ENCODE measurements around the gene CACNB2.

Gene CACNB2

GRCh38 chr10:18236756-18237155 lies 96.5 kb downstream of the CACNB2 start:
- no peak for DNase-seq

DNA sequence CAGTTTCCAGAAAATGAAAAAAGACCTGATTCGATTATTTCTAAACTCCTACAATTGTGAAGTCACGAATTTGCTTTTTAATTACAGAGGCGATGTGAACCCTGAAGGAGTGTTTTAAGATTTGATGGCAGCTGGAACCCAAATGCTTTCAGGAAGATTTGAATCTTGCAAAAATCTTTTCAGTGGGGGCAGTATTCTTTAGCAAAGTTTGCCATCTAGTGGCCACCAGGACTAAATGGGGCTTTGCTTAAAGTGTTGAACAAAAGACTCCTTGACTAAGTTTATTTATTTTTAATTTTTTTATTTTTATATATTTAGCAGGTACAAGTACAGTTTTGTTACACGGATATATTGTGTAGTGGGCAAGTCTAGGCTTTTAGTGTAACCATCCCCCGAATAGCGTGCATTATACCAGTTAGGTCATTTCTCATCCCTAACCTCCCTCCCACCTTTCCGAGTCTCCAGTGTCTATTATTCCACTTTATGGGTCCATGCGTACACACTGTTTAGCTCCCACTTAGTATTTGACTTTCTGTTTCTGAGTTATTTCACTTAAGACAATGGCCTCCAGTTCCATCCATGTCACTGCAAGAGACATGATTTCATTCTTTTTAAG lies 98.8 kb downstream of the CACNB2 start:
- no peak for DNase-seq

DNA sequence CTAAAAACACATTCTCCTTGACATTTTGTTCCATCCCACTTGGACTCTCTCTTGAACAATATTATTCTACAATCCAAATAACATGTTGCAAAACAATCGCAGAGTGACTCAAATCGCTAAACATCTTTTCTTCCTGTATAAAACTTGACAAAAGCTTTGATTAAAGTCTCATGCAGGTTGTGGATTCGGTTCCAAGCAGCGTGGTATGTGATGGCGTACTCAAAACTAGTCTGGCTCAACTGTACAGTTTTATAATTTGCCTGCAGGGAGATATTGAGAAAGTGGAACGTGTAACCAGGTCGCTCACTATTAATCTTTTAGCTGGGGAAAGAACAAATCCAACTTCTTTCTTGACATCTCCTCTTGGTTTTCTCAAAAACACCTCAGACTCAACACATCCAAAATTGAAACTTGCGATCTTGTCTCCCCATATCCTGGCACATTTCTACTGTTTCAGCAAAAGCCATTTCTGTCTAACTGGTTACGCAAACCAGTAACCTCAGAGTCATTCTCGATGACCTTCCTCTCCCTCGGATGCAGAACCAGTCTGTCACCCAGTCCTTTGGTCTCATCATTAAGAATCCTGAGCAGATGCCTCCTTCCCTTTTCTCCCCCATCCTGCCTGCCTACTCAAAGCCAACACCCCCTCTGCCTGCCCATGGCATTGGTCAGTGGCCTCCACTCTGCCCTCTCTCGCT lies 100.1 kb downstream of the CACNB2 start:
- no peak for DNase-seq

- no peak for DNase-seq
Measured at GRCh38 chr10:18246967-18247366, 106.7 kb downstream of the CACNB2 start.

DNA sequence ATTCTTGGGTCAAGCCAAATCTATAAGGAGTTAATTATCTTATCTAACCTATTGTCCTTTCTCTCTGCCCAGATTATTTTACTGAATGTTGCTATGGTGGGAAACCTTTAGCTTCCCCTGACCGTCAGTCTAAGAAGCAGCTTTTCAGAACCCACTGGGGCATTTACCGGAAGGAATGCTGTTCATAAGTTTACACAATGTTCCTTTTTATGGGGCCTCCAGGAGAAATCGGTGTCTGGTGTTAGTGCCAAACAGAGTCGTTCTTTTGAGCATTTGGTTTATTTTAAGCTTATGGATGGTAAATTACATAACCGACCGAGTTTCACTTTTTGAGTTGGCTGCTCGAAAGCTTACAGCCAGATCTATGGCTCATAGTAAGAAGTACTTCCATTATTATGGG lies 111.9 kb downstream of the CACNB2 start:
- no peak for DNase-seq

DNA sequence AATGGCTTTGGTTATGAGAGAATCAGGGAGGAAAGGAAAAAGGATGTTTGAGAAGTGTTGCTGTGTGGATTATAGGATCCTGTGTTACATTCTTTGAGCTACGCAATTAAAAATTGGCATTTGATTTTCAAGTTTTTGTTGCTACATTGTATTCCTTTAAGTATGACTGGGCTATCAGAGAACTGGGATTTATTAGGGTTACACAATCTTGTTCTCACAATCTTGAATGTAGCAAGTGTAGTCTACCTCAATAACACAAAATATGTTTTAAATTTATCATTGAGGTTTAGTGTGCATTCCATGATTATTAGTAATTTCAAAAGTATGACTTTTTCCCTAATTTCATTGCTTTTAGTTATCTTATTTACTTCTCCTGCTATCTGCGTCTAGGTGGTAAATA lies 113.9 kb downstream of the CACNB2 start:
- DNase-seq, result no peak

GRCh38 chr10:18254692-18255091 lies 114.5 kb downstream of the CACNB2 start:
- no peak for DNase-seq

DNA sequence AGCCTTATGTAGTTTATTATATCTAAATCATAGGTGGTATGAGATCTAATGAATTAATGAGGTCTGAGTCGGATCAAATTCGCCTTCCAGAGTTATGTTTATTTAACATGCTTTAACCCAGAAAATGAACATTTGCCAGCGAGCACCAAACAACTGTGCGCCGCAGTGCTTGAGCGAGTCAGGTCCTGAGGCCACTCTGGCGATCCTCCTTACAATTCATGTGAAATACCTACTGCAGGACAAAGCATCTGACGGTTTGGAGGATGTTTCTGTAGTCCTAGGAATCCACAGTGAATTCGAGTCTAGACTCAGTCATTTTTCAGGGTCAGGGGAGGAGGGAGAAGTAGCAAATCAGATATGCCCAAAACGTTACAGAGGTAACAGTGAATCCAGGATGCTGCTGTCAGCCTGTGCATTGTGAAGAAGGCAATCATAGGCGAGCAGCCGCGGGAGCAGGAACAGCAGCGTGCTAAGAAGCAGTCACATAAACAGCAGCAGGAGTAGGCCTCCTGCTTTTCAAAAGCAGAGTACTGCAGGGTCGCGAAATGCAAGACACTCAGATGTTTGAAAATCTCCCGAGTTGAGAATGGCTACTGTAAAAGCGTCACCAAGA lies 120.2 kb downstream of the CACNB2 start:
- DNase-seq, result no peak

DNA sequence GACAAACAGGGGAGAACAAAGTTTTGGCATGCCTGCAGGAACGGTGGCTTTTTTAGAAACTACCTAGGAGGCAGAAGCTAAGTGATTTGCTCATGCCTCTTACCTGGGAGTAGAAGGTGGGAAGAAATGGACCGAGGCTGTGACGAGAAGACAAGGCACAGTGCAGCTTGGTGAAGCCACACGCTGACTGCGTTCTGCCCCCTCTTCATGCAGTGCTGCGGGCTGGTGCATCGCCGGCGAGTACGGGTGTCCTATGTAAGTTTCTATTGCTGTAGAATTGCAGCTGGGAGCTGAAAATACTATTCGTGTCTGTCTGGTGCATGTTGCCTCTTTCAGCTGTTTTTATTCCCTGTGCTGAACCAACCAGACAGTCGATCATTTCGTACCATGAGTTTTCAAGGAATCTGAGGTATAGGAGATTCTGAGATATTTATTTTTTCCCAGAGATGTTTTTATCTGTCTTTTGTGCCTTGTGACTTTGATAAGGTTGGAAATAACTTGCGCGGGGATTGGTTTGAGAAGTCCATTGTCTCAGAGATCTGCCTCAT lies 120.9 kb downstream of the CACNB2 start:
- DNase-seq, result no peak

GRCh38 chr10:18261768-18262231 lies 121.6 kb downstream of the CACNB2 start:
- no peak for DNase-seq

GRCh38 chr10:18264466-18265050 lies 124.3 kb downstream of the CACNB2 start:
- DNase-seq, result no peak

DNA sequence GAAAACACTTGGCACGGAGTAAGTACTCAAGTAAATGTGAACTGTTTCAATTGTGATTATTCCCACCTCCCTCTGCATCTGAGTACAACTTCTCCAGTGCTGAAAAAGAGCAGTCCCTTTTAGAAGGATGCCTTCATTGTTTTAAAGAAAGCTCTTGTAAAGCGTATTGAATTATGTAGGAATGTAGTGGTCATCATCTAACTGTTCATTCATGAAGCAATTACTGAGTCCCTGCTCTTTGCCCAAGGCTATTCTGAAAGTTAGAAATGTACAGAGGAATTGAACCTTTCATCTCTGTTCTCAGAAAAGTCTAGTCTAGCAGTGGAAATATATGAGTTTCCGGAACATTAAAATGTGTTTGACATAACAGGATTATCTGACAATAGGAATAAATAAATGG lies 127.8 kb downstream of the CACNB2 start:
- DNase-seq, result no peak

DNA sequence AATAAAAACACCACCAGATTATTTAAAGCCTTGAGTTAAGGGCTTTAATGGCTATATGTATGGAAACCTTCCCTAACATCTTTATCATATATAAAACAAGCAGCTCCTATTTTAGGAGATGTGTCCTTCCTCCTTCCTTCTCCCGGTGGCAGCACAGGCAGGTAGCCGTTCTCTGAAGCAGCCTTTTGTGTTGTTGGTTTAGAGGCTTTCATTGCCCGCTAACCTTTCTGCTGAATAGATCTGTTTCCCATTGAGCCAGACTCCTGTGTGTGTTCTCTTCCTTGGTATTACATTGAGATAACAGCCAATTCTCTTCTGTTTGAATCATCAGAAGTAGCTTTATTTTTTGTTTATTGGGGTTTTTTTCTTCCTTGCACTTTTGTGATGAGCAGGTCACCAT lies 131.3 kb downstream of the CACNB2 start:
- no peak for DNase-seq

GRCh38 chr10:18273039-18273438 lies 132.8 kb downstream of the CACNB2 start:
- no peak for DNase-seq

GRCh38 chr10:18278181-18278580 lies 138.0 kb downstream of the CACNB2 start:
- DNase-seq, result no peak

DNA sequence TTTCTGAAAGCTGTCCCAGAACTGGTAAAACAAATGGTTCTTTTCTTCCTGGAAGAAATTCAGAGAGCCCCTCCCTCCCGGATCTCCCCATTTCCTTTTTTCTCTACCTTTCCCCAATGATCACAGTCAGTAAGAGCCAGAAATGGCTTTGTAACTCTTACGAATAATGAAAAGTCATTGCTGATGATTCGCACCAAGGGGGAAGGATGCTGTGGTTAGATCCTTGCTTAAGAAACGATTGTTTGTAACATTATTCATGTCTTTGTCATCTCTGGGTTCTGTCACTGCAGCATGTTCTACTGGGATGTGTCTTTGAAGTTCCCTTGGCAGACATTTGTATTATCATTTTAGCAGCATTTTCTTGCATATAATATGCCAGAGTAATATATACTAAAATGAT lies 138.9 kb downstream of the CACNB2 start:
- no peak for DNase-seq

GRCh38 chr10:18282094-18282493 lies 141.9 kb downstream of the CACNB2 start:
- DNase-seq, result no peak

DNA sequence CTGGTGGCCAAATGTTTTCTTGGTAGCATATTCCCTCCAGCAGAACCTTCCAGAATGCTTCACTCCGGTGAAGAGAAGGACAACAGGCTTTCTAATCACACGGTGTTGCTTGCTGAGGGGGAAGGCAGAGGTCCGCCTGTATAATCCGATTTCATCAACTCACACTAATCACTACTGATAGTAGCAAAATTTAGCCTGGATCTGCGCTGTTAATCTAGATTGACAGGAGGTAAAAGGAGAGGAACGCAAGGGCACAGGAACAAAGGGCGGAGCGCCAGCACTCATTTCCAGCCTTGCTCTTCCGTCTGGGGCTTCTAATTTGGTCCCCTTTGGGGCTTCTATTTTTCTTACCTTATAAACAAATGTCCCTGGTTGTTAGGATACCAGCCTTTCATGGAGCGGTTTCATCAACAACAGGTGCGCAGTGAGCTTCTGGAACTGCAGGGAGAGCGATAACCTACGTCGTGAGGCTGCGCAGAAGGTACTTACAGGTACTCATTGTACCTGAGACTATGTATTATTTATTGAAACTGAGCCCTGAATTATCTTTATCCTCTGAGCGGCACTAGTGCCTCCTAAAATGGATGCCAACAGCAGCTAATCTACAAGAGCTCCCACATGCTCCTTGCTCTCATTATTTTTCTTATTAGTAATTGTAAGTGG lies 150.6 kb downstream of the CACNB2 start:
- no peak for DNase-seq

DNA sequence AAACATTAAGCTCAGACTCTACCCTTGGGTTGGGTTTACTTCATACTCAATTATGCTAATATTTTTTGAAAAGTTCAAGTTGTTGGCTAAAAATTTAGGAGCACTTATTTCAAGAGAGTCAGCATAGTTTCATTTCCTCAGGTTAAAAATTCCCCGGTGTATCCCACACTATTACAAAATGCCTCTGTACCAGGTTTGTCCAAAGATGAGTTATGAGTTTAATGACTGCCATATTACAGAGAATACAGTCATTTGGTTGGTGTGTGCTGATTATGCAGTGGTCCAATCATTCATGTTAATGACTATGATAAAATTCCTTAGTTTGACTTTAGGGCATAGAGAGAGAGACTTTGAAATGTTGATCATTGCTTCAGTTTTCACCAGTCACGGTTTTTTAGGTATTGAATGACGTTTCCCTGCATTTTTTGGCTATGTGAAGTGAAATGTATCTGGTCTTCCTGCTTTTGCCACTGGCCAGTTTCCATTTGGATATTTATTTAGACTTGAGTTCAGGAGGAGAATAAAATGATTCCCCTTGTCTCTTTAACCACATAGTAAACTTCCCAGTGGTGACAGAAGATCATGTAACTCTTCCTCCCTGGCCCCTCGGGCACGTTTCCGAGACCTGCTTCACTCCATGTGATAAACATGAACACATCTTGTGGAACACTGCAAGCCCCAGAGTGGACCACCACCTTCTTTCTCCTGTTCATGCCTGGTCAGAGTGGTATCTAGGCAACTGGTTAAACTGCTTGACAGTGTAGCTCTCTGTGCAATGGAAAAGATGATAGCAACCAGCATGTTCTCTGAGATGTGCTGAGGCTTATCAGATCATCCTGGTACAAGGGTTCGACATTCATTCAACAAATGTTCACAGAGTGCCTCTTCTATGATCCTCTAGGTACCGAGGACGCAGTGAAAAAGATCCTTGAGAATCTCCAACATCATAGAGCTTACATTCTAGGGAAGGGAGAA lies 153.6 kb downstream of the CACNB2 start:
- no peak for DNase-seq

- DNase-seq, result no peak
Measured at GRCh38 chr10:18294633-18295032, 154.4 kb downstream of the CACNB2 start.

GRCh38 chr10:18297659-18298058 lies 157.4 kb downstream of the CACNB2 start:
- DNase-seq, result no peak

GRCh38 chr10:18298256-18298655 lies 158.0 kb downstream of the CACNB2 start:
- no peak for DNase-seq
